ENCODE data around the gene NOD2.

NOD2 gene

GRCh38 chr16:50671644-50672260 is 21.7 kb upstream of the NOD2 start:
- DNase-seq = no peak

GRCh38 chr16:50673496-50674275 is 19.7 kb upstream of the NOD2 start:
- DNase-seq = no peak

- DNase-seq = no peak
These were observed 18.6 kb upstream of the NOD2 start for GRCh38 chr16:50674831-50675230.

- no peak for DNase-seq
These were observed 17.5 kb upstream of the NOD2 start for GRCh38 chr16:50675686-50676610.

GRCh38 chr16:50676684-50677225 is 16.7 kb upstream of the NOD2 start:
- DNase-seq = no peak

GRCh38 chr16:50677351-50677750 is 16.1 kb upstream of the NOD2 start:
- no peak for DNase-seq

- DNase-seq = no peak
These were observed 14.9 kb upstream of the NOD2 start for GRCh38 chr16:50678531-50678930.

- DNase-seq = no peak
These were observed 14.1 kb upstream of the NOD2 start for GRCh38 chr16:50679266-50679665.

- DNase-seq = no peak
These were observed 13.5 kb upstream of the NOD2 start for GRCh38 chr16:50679676-50680555.

- no peak for DNase-seq
These were observed 12.9 kb upstream of the NOD2 start for GRCh38 chr16:50680556-50680893.

GRCh38 chr16:50681021-50681885 is 12.2 kb upstream of the NOD2 start, which contains the start of gene SNX20:
TSS of gene SNX20 (minus strand) at chr16:50681312. CDS start at chr16:50677526, 3,786 bp downstream.
- DNase-seq = no peak

- DNase-seq = no peak
These were observed 9.6 kb upstream of the NOD2 start for GRCh38 chr16:50683689-50684374.

- DNase-seq = no peak
These were observed 8.5 kb upstream of the NOD2 start for GRCh38 chr16:50684823-50685461.

GRCh38 chr16:50685462-50686063 is 7.8 kb upstream of the NOD2 start:
- no peak for DNase-seq

GRCh38 chr16:50688083-50688482 is 5.3 kb upstream of the NOD2 start:
- no peak for DNase-seq

GRCh38 chr16:50688867-50689266 is 4.5 kb upstream of the NOD2 start:
- DNase-seq = no peak

- DNase-seq = no peak
These were observed 3.2 kb upstream of the NOD2 start for GRCh38 chr16:50690177-50690576.

- no peak for DNase-seq
These were observed 785 bp upstream of the NOD2 start for GRCh38 chr16:50692644-50692998.

GRCh38 chr16:50694206-50694605 is 800 bp downstream of the NOD2 start:
- DNase-seq = no peak
